Ammon's horn (tissue), 1 donor: ENCODE data around the gene HERPUD2.

Experiments
- DNase-seq: peaks from one replicate; pipeline ENCODE4 v3.0.0-alpha.2; 2016; ENCODE audit warnings: low spot score

The HERPUD2 gene

DNA sequence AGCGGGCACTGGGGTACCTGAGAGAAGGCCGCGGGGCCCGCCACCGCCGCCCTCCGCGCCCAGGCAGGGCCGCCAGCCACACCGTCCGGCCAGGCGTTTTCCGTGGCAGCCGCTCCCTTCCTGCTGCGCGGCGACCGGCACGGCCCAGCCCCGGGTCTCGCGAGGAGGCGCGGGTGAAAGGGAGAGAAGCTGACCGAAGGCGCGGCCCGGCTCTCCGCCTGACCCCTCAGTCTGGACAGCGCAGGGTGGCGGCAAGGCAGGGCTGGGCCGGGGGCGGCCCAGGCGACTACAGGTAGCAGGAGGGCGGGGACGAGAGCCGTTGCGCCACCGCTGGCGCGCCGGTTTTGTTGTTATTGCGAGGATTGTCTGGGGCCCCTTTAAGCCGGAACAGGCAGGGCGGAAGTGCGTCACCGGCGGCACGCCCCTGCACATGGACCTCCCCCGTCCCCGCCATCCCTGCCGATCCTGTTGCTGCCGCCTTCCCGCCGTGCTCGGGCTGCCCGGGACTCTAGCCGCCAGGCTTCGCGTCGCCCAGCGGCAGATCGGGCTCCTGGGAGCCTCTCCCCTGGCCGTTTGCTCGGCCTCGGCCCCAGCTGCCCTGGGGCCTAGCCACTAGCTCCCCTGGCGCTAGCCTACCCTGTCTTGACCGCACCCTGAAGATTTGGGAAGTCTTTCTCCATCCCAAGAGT, at the start of gene HERPUD2:
HERPUD2 (minus strand) TSS at position 352 of the 689 bp plus-strand sequence. CDS start 805 bp downstream, outside the sequence.
- DNase-seq, result peak; percentile 98

DNA sequence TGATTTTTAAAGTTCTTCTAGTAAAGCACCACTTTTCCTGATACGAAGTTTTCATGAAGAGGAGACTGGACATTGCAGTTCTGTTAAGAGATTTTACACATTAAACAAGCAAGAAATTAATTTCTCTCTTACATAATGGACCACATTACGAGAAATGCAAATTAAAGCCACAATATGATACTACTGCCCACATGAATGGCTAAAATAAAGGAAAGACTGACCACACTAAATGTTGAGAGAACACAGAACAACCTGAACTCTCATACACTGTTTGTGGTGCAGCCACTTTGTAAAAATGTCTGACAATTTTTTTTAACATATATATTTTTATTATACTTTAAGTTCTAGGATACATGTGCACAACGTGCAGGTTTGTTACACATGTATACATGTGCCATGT, 44.0 kb upstream of the HERPUD2 start:
- no peak for DNase-seq

GRCh38 chr7:35736725-35737124, 41.8 kb upstream of the HERPUD2 start:
- DNase-seq, result no peak

DNA sequence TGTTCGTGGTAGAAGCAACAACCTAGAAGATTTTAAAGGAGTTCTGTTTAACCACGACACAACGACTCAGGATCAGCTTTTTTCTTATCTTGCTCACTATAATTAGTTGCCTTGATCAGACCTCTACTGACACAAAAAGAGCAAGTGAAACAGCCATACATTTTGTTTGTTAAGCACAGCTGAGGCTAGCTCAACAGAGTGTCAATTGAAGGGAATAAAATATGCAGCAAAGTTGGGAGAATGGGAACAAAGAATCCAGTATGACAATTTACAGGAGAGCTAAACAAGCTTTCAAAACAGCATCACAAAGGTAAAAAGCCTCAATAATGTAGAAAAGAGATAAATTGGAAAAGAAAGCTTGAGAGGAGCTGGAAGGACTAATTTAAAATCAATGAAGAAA, 40.5 kb upstream of the HERPUD2 start:
- DNase-seq, result peak; percentile 62

DNA sequence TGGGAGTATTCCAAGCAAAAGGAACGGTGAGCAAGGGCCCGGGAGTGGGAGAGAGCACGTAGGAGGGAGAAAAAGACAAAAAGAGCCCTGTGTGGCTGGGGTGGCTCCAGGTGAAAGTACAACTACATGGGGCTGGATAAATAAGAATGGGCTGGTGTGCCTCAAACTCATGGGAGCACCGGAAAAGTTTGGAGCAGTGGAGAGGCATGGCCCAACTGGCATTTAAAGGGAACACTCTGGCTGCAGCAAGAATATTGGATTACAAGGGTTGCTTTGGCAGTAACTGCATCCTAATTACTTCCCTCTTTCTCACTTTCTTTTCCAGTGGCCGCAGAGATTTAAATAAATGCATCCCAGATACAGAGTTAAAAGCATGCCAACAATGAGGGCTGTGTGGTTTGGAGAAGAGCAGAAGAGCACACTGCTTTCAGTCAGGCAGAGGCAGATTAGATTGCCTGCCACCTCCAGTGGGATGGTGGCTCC, 39.1 kb upstream of the HERPUD2 start:
- DNase-seq, result peak; percentile 62

DNA sequence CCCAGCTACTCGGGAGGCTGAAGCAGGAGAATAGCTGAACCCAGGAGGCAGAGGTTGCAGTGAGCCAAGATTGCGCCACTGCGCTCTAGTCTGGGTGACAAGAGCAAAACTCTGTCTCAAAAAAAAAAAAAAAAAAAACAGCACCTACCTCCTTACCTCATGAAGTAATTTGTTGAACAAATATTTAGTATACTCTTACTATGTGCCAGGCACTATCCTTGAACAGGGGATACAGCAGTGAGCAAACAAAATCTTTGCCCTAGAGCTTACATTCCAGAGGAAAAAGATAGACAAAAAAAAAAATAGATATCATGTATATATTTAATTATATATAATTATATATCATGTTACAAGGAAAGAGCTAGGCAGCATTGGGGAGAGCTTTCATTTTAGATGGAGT, 36.4 kb upstream of the HERPUD2 start:
- DNase-seq, result no peak

GRCh38 chr7:35729061-35729783, 34.3 kb upstream of the HERPUD2 start:
- no peak for DNase-seq

DNA sequence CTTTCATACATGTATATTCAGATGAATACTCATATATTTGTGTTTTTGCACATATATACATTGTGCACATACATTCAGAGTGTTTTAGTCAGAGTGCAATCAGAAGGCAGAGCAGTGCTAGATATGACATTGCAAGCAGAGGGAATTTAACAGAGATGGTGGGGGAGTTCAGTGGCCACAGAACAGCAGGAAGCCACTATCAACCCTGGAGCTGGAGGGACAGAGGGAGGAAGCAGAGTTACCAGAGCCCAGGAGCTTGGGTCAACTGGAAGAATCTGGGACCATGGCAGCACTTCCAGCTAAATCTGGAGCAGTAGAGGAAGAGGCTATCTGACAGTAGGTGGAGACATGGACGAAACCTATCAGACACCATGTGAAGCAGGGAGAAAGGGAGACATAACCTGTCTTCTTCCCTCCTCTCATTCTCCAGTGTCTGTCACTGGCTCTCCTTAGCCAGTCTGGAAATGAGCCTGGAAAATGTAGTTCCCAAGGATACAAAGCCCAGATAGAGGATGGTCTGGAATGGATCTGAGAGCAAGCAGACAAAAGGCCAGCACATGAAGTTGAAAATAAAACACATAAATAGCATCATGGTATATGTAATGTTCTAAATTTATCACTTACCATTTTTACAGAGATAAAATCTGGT, 33.6 kb upstream of the HERPUD2 start:
- no peak for DNase-seq

DNA sequence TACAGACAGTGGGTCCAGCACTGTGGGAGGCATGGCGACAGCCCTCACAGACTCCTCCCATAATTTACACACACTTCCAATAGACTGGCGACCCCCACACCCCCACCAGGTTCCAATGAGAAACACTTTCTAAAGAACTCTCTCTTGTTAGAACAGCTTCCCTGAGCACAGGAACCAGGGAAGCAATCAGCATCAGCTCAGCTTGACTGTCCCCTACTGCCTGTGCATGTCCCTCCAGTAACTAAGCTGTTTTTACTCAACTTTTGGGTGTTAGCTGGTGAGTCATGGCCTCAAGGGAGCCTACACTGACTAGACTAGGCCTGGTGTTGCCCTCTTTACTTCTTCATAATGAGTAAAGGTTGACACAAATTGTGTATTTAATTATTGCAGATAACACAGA, 32.6 kb upstream of the HERPUD2 start:
- no peak for DNase-seq

DNA sequence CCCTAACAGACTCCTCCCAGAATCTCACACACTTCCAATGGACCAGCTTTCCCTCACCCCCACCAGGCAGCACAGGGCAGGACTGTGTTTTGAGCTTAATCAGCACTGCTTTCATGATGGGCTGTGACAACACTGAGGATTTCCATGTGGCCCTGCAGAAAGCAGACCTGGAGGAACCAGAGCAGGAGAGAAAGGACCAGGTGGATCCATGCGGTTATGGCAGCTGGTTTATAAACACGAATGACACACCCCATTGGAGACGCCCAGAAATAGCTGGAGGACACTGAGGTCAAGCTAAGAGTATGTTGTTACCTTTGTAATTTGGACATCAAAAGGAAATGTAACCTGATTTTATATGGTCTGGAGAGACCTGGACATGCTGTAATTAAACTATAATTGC, 31.7 kb upstream of the HERPUD2 start:
- no peak for DNase-seq

DNA sequence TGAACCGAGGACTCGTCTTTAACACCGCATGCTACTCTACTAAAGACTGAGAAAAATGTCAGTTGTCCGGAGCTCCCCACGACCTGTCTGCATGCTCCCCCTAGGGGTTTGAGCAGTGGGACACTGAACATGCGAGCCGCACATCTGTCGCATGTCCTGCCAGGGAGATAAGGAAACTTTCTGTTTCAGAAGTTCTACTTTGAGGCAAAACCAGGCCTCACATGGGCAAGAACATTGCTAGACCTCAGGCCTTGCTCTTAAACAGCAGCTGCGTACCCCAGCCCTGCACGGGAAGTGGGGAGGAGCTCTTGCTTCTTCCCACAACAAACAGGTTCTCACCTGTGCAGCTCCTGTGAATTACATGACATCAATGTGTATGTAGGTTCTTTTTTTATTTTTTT, 30.3 kb upstream of the HERPUD2 start:
- DNase-seq, result no peak

DNA sequence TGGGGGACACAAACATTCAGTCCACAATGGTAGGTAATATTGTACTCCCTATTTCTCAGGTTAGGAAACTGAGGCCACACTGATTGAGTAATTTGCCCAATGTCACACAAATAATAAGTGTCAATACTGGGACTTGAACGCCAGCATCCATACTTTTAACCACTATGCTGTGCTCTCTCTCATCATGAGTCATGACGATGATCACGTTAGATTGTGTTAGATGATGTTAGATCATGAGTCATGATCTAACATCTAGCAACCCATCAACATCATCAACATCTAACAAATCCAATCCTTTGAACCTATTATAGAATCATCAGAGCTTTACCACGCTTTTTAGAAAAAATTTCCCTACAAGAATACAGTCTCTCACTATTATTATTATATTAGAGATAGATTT, 28.1 kb upstream of the HERPUD2 start:
- DNase-seq, result no peak

GRCh38 chr7:35722054-35722849, 27.3 kb upstream of the HERPUD2 start:
- no peak for DNase-seq

DNA sequence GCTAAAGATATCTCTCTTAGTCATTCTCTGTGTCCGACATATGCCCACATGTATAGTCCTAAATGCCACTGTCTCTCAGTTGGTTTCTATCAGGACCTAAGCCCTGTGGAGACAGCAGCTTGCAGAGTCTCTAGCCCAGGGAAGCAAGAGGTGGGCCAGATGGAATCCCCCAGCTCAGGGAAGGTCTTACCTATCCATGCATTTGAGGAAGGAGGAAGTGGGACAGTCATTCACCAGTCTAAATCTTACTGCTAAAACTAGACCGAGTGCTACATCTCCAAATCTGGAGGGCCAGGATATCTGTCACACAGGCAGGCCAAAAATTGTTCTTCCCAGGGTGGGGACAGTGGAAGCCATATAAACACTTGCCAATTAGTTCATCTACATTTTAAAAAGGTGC, 26.4 kb upstream of the HERPUD2 start:
- no peak for DNase-seq

GRCh38 chr7:35720849-35721248, 25.9 kb upstream of the HERPUD2 start:
- DNase-seq, result no peak

- no peak for DNase-seq
These were observed 25.1 kb upstream of the HERPUD2 start for GRCh38 chr7:35720032-35720431.

DNA sequence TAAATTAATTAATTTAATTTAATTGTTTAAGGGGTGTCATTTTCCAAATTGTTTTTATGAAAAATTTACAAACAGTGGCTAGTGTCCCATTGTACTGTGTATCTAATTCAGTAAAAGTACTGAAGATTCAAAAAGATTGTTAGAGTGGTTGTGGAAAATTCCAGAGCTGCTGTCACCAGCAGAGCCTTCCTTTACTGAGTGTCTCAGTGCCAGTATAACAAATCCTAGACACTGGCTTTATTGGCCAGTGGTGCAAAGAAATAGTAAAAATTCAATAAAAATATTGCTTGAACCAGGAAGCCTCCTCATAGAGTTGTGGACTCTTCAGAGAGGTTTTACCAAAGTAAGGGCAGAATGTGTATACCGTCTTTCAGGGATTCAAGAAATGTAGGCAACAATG, 23.1 kb upstream of the HERPUD2 start:
- DNase-seq, result no peak

GRCh38 chr7:35717516-35717915, 22.6 kb upstream of the HERPUD2 start:
- no peak for DNase-seq

- no peak for DNase-seq
These were observed 22.1 kb upstream of the HERPUD2 start for GRCh38 chr7:35717013-35717412.

- DNase-seq, result peak; percentile 87
These were observed 21.3 kb upstream of the HERPUD2 start for GRCh38 chr7:35716038-35716803.

- DNase-seq, result peak; percentile 84
These were observed 19.9 kb upstream of the HERPUD2 start for GRCh38 chr7:35714862-35715261.
